K562 (cell line): ENCODE data around the gene SRC. TPM values are rescaled to one million over a fixed set of nuclear protein-coding genes. Genes with fewer than 3 reads are reported as not detected.
A peak's percentile ranks its signal among the peaks of the same experiment; 100 is the strongest.

Experiments
- AFF1 ChIP-seq, 2 experiments: fragments of 450-650 bp; IDR thresholded peaks; 2 replicates each; pipeline ENCODE4 v1.6.1; 2018; ENCODE audit warnings: mild to moderate bottlenecking in 2 of 2, low read depth in 1 of 2; ENCODE audit not compliant: partially characterized antibody in 2 of 2
- CXXC5 ChIP-seq: fragments of 250-450 bp; sonication (Bioruptor Pico); IDR thresholded peaks from 2 replicates; pipeline ENCODE4 v1.8.0; 2022; ENCODE audit warnings: inconsistent platforms, mild to moderate bottlenecking, moderate library complexity
- EP300 ChIP-seq: IDR thresholded peaks from 2 replicates; pipeline ENCODE4 v1.6.1; 2012; ENCODE audit warnings: low read length, improper control_type of control experiment
- IFI16 ChIP-seq: fragments of 250-450 bp; sonication (Bioruptor Pico); IDR thresholded peaks from 2 replicates; pipeline ENCODE4 v2.1.2; 2022; ENCODE audit warnings: mild to moderate bottlenecking, inconsistent platforms
- MAZ ChIP-seq, 2 experiments: fragments of 450-650 bp in 1 of 2; sonication (generic) in 1 of 2; formaldehyde crosslinking; IDR thresholded peaks in 1 of 2; conservative IDR thresholded peaks in 1 of 2; 2 replicates each; pipeline versions ENCODE4 v1.4.0 to v1.5.0; 2020; ENCODE audit warnings: mild to moderate bottlenecking in 1 of 2, missing genetic modification reagents in 1 of 2
- NFIC ChIP-seq: fragments of 450-650 bp; IDR thresholded peaks from 2 replicates; pipeline ENCODE4 v1.6.1; 2017; ENCODE audit warnings: mild to moderate bottlenecking, inconsistent platforms
- SPI1 ChIP-seq: IDR thresholded peaks from 2 replicates; pipeline ENCODE4 v1.6.1; 2011; ENCODE audit warnings: low read depth, low read length, control low read depth, borderline replicate concordance
- XRCC5 ChIP-seq: fragments of 200-400 bp; formaldehyde crosslinking; IDR thresholded peaks from 2 replicates; pipeline ENCODE4 v1.6.1; 2017; ENCODE audit warnings: low read depth, mild to moderate bottlenecking, low read length
- ZBTB8A ChIP-seq: fragments of 450-650 bp; IDR thresholded peaks from 2 replicates; pipeline ENCODE4 v1.6.1; 2018; ENCODE audit warnings: mild to moderate bottlenecking, moderate library complexity; ENCODE audit not compliant: partially characterized antibody
- ZNF253 ChIP-seq: fragments of 250-450 bp; sonication (Bioruptor Pico); conservative IDR thresholded peaks from 2 replicates; pipeline ENCODE4 v1.6.1; 2021; ENCODE audit warnings: mild to moderate bottlenecking
- polyA plus RNA-seq, 8 experiments: library from polyadenylated mRNA; depleted of rRNA in 4 of 8; stranded (reverse) in 5 of 8; unstranded in 3 of 8; fragments of >200 nt; fragmentation: Nextera tagmentation in 2 of 8; fragmentation: Illumina TruSeq in 1 of 8; extraction: Ambion mirVana in 2 of 8; extraction: Trizol in 1 of 8; gene quantifications; 2 replicates each; pipeline versions ENCODE4 v1.2.1 to v1.2.3, GENCODE V29; 2011 to 2014; ENCODE audit warnings: inconsistent platforms in 1 of 8, missing spikeins in 1 of 8
- total RNA-seq, 7 experiments: library from RNA; depleted of rRNA in 6 of 7; stranded (reverse); fragments of >200 nt in 6 of 7; fragmentation: Illumina TruSeq in 2 of 7; extraction: Trizol in 2 of 7; gene quantifications; 2 replicates each; pipeline versions ENCODE4 v1.2.1 to v1.2.3, GENCODE V29; 2011 to 2021; ENCODE audit warnings: low replicate concordance in 1 of 7
- TF ChIP-seq, protein P1 (sequence below): fragments of 250-450 bp; sonication (Bioruptor Pico); IDR thresholded peaks from 2 replicates; pipeline ENCODE4 v1.4.0; 2020; ENCODE audit warnings: mild to moderate bottlenecking, moderate library complexity
- TF ChIP-seq, protein P2 (sequence below), 2 experiments: fragments of 200-800 bp in 1 of 2; sonication (Bioruptor generic) in 1 of 2; sonication (generic) in 1 of 2; formaldehyde crosslinking in 1 of 2; IDR thresholded peaks in 1 of 2; conservative IDR thresholded peaks in 1 of 2; 2 replicates each; pipeline versions ENCODE4 v1.5.0 to v1.6.1; 2016 to 2020; ENCODE audit warnings: missing compliant biosample characterization in 1 of 2, missing genetic modification characterization in 1 of 2, missing genetic modification reagents in 1 of 2
- TF ChIP-seq, protein P3 (sequence below): IDR thresholded peaks from 2 replicates; pipeline ENCODE4 v1.6.1; 2014; ENCODE audit warnings: antibody characterized with exemption

SRC gene
- total and polyA plus RNA-seq, 9 of the 15 experiments (the other 6 are each of a cell fraction or from before 2014, with no cell fraction given): 0.06 to 8.5 (median 3.1) TPM

- TF ChIP-seq, protein P1, sequence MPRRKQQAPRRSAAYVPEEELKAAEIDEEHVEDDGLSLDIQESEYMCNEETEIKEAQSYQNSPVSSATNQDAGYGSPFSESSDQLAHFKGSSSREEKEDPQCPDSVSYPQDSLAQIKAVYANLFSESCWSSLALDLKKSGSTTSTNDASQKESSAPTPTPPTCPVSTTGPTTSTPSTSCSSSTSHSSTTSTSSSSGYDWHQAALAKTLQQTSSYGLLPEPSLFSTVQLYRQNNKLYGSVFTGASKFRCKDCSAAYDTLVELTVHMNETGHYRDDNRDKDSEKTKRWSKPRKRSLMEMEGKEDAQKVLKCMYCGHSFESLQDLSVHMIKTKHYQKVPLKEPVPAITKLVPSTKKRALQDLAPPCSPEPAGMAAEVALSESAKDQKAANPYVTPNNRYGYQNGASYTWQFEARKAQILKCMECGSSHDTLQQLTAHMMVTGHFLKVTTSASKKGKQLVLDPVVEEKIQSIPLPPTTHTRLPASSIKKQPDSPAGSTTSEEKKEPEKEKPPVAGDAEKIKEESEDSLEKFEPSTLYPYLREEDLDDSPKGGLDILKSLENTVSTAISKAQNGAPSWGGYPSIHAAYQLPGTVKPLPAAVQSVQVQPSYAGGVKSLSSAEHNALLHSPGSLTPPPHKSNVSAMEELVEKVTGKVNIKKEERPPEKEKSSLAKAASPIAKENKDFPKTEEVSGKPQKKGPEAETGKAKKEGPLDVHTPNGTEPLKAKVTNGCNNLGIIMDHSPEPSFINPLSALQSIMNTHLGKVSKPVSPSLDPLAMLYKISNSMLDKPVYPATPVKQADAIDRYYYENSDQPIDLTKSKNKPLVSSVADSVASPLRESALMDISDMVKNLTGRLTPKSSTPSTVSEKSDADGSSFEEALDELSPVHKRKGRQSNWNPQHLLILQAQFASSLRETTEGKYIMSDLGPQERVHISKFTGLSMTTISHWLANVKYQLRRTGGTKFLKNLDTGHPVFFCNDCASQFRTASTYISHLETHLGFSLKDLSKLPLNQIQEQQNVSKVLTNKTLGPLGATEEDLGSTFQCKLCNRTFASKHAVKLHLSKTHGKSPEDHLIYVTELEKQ (CRISPR knock-in tag): no peak
- TF ChIP-seq IFI16 (CRISPR knock-in tag): no peak
- TF ChIP-seq ZNF253 (CRISPR knock-in tag): no peak
- TF ChIP-seq ZBTB8A: no peak
- peak; percentile 46 for TF ChIP-seq CXXC5
- TF ChIP-seq, protein P2, sequence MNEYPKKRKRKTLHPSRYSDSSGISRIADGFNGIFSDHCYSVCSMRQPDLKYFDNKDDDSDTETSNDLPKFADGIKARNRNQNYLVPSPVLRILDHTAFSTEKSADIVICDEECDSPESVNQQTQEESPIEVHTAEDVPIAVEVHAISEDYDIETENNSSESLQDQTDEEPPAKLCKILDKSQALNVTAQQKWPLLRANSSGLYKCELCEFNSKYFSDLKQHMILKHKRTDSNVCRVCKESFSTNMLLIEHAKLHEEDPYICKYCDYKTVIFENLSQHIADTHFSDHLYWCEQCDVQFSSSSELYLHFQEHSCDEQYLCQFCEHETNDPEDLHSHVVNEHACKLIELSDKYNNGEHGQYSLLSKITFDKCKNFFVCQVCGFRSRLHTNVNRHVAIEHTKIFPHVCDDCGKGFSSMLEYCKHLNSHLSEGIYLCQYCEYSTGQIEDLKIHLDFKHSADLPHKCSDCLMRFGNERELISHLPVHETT (CRISPR knock-in tag; conservative IDR thresholded peaks at IDR 0.05 in 1 of 2, IDR thresholded peaks at IDR 0.05 in 1 of 2): peak in 1 of 2 experiments; percentile 63; a peak in 2 of 4 replicates
- TF ChIP-seq, protein P3, sequence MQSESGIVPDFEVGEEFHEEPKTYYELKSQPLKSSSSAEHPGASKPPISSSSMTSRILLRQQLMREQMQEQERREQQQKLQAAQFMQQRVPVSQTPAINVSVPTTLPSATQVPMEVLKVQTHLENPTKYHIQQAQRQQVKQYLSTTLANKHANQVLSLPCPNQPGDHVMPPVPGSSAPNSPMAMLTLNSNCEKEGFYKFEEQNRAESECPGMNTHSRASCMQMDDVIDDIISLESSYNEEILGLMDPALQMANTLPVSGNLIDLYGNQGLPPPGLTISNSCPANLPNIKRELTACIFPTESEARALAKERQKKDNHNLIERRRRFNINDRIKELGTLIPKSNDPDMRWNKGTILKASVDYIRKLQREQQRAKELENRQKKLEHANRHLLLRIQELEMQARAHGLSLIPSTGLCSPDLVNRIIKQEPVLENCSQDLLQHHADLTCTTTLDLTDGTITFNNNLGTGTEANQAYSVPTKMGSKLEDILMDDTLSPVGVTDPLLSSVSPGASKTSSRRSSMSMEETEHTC: no peak
- peak; percentile 71 to 74 for TF ChIP-seq MAZ (CRISPR knock-in tag; conservative IDR thresholded peaks at IDR 0.05 in 1 of 2, IDR thresholded peaks at IDR 0.05 in 1 of 2)
- no peak for TF ChIP-seq XRCC5
- TF ChIP-seq EP300: peak; percentile 87
- peak in 1 of 2 experiments; percentile 46 for TF ChIP-seq AFF1 (IDR thresholded peaks at IDR 0.05; ENCODE audit: low read depth in 1 of 2, partially characterized antibody in 2 of 2)
- peak; percentile 98 for TF ChIP-seq NFIC
- peak; percentile 93 for TF ChIP-seq SPI1
Measured at GRCh38 chr20:37378785-37379598, 33.1 kb downstream of the SRC start (continued).
